GM21529 (cell line): ENCODE results near the gene RBMY1A1.
"Not testable (repeated sequence)": the region's sequence is repeated elsewhere in the genome, so short reads cannot be mapped to it uniquely, and the experiment has no call there.

Experiments
- ATAC-seq: cut with Tn5 transposase; IDR thresholded peaks from one replicate; pipeline ENCODE4 v1.9.1; 2021; ENCODE audit not compliant: unreplicated experiment

The RBMY1A1 gene

GRCh38 chrY:21534579-21534978 is at the start of gene RBMY1A1:
TSS of gene RBMY1A1 (plus strand) at chrY:21534879. CDS start at chrY:21536892, 2,013 bp downstream.
- ATAC-seq: not testable (repeated sequence)

- not testable (repeated sequence) for ATAC-seq
These were observed 23.6 kb upstream of the RBMY1A1 start, which contains the start of gene RBMY1B for GRCh38 chrY:21511038-21511437. TSS of gene RBMY1B (plus strand) at chrY:21511338. CDS start at chrY:21513351, 2,013 bp downstream.

GRCh38 chrY:21559316-21559984 is 24.8 kb downstream of the RBMY1A1 start:
- ATAC-seq: not testable (repeated sequence)

DNA sequence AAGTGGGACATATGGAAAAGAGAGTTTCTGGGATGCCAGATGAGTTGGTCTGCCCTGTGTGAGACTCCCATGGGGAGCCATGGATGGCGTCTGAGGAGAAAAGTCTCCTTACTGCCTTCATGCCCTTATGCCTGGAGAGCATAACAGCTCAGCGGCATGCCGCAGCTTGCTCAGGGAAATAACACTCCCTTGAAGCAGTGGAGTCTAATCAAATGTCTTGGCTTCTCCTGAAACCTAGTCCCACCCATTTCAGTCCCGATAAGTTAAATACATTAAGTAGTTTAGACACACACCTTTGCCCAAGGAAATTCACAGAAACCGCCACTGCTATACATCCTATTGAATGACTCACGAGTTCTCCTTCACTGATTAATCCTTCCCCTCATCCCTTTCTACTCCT is 50.8 kb downstream of the RBMY1A1 start:
- ATAC-seq: no peak

DNA sequence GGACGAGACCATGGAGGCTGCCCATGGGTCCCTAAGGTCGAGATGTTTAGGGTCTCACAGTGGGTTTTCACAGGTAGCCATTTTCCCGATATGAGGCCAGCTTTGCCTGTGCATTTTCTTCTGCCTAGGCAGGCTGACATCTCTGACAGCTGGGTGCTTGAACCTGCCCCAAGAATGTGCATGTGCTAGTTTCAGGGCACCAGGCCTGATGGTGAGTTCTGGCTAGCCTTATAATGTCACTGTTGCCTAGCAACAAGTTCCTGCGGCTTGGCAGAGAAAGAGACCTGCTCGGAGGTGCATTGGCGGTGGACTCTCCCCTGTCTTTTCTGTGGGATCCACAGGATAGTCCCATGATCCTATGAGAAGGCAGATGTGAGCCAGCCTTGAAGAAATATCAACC is 51.8 kb downstream of the RBMY1A1 start:
- ATAC-seq: not testable (repeated sequence)

- no peak for ATAC-seq
These were observed 57.4 kb downstream of the RBMY1A1 start for GRCh38 chrY:21592059-21592458.

DNA sequence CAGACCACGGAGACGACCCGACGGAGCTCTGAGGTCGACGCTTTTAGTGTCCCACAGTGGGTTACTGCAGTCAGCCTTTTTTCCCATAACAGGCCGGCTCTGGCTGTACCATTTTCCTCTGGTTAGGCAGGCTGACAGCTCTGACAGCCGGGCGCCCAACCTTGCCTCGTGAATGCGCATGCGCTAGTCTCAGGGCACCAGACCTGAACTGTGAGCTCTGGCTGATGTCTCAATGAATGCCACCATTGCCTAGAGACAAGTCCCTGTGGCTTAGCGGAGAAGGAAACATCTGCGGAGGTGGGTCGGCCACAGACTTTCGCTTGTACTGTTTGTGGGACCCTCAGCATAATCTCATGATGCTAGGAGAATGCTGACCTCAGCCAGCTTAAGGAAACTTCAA is 61.6 kb downstream of the RBMY1A1 start:
- ATAC-seq: not testable (repeated sequence)
